HL-60 (cell line): ENCODE results near the gene ITPRIP.
A peak's percentile ranks its signal among the peaks of the same experiment; 100 is the strongest.

Experiments
- DNase-seq, 2 experiments: peaks; one replicate each; pipeline ENCODE4 v3.0.0-alpha.2; 2010 to 2020; ENCODE audit warnings: low read depth in 1 of 2, low spot score in 1 of 2
- H3K27ac ChIP-seq: fragments of 250-450 bp; sonication (Bioruptor Pico); replicated peaks from 2 replicates; pipeline ENCODE4 v1.5.1; 2020; ENCODE audit warnings: mild to moderate bottlenecking, moderate library complexity
- H3K27me3 ChIP-seq: fragments of 250-450 bp; sonication (Bioruptor Pico); 2 replicates; pipeline ENCODE4 v1.5.1; 2021; ENCODE audit warnings: mild to moderate bottlenecking, moderate library complexity; ENCODE audit not compliant: insufficient read depth, poor library complexity, severe bottlenecking
- H3K4me3 ChIP-seq: replicated peaks from 2 replicates; pipeline ENCODE4 v1.5.1; 2011; ENCODE audit warnings: mild to moderate bottlenecking, control low read depth, low read length; ENCODE audit not compliant: insufficient read depth
- GABPA ChIP-seq: IDR thresholded peaks from 2 replicates; pipeline ENCODE4 v1.6.1; 2012; ENCODE audit warnings: low read depth
- POLR2AphosphoS5 ChIP-seq: IDR thresholded peaks from 2 replicates; pipeline ENCODE4 v1.6.1; 2012; ENCODE audit warnings: low read depth
- SPI1 ChIP-seq: IDR thresholded peaks from 2 replicates; pipeline ENCODE4 v1.6.1; 2012; ENCODE audit warnings: low read depth, mild to moderate bottlenecking, borderline replicate concordance
- TF ChIP-seq, protein P1 (sequence below): IDR thresholded peaks from one replicate; pipeline ENCODE4 v1.5.1; 2011; ENCODE audit warnings: low read length, control low read depth, inconsistent platforms; ENCODE audit not compliant: insufficient read depth
- TF ChIP-seq, protein P2 (sequence below): IDR thresholded peaks from 2 replicates; pipeline ENCODE4 v1.6.1; 2012; ENCODE audit warnings: low read depth; ENCODE audit not compliant: insufficient replicate concordance

The ITPRIP gene

GRCh38 chr10:104273286-104273685 is 65.0 kb downstream of the ITPRIP start:
- Histone ChIP-seq H3K27me3 (no peaks in the 10 kb centered on the region), H3K4me3 (no peak overlapping the region), H3K27ac (no peak overlapping the region)
- TF ChIP-seq, protein P1, sequence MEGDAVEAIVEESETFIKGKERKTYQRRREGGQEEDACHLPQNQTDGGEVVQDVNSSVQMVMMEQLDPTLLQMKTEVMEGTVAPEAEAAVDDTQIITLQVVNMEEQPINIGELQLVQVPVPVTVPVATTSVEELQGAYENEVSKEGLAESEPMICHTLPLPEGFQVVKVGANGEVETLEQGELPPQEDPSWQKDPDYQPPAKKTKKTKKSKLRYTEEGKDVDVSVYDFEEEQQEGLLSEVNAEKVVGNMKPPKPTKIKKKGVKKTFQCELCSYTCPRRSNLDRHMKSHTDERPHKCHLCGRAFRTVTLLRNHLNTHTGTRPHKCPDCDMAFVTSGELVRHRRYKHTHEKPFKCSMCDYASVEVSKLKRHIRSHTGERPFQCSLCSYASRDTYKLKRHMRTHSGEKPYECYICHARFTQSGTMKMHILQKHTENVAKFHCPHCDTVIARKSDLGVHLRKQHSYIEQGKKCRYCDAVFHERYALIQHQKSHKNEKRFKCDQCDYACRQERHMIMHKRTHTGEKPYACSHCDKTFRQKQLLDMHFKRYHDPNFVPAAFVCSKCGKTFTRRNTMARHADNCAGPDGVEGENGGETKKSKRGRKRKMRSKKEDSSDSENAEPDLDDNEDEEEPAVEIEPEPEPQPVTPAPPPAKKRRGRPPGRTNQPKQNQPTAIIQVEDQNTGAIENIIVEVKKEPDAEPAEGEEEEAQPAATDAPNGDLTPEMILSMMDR, result no peak
- TF ChIP-seq SPI1 (no peak), POLR2AphosphoS5 (no peak)
- DNase-seq, result no peak

DNA sequence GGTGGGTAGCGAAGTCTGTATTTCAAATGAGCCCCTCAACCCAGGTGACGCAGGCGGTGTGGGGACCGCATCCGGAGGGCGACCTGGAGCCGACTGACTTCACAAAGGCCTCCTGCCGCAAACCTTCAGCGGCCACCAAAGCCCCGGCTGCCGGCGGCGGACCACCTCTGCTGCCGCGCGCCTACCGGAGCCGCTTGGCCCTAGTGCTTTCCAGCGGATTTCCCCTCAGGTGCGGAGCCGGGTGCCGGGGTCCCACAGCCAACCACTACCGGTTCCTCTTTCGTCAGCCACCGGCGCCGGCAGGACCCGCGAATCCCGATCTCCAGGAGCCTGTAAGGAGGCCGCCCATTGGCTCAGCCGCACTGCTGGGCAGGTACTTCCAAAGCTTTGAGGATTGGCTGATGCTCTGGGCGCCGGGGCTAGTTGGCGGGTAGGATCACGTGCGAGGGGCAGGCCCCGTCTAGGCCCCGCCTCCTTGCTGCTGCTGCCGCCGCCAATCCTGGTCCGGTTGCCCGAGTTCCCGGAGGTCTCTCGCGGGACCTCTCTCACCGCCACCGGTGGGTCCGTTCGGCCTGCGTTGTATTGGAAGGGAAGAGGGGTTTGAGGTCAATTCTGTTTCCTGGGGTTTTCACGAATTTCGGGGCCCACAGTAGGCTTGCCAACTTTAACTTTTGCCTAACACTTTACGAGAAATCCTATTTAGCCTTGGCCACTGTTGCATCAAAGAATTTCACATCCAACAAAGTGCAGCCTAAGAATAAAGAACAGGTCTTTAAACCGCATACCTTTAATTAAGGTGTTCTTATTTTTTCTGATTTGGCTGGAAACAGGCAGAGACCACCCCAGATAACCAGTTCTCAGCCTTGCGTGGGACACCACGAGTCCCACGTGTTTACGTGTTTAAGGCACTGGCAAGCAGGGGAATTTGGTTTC is 69.3 kb downstream of the ITPRIP start, which contains the start of gene GSTO2:
GSTO2 (plus strand) TSS at position 472 of the 933 bp plus-strand sequence. CDS start 5,732 bp downstream, outside the sequence.
- DNase-seq, result peak; percentile 96 to 100
- Histone ChIP-seq H3K27me3 (no peaks in the 10 kb centered on the region), H3K27ac (peak within 1 kb of the TSS; percentile 78), H3K4me3 (peak within 1 kb of the TSS; percentile 89)
- TF ChIP-seq, protein P2, sequence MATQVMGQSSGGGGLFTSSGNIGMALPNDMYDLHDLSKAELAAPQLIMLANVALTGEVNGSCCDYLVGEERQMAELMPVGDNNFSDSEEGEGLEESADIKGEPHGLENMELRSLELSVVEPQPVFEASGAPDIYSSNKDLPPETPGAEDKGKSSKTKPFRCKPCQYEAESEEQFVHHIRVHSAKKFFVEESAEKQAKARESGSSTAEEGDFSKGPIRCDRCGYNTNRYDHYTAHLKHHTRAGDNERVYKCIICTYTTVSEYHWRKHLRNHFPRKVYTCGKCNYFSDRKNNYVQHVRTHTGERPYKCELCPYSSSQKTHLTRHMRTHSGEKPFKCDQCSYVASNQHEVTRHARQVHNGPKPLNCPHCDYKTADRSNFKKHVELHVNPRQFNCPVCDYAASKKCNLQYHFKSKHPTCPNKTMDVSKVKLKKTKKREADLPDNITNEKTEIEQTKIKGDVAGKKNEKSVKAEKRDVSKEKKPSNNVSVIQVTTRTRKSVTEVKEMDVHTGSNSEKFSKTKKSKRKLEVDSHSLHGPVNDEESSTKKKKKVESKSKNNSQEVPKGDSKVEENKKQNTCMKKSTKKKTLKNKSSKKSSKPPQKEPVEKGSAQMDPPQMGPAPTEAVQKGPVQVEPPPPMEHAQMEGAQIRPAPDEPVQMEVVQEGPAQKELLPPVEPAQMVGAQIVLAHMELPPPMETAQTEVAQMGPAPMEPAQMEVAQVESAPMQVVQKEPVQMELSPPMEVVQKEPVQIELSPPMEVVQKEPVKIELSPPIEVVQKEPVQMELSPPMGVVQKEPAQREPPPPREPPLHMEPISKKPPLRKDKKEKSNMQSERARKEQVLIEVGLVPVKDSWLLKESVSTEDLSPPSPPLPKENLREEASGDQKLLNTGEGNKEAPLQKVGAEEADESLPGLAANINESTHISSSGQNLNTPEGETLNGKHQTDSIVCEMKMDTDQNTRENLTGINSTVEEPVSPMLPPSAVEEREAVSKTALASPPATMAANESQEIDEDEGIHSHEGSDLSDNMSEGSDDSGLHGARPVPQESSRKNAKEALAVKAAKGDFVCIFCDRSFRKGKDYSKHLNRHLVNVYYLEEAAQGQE, result peak; percentile 54
- TF ChIP-seq POLR2AphosphoS5 (peak; percentile 73), GABPA (peak; percentile 84), SPI1 (peak; percentile 71; the same call in 1 of the 2 replicates)
- TF ChIP-seq, protein P1, result no peak

DNA sequence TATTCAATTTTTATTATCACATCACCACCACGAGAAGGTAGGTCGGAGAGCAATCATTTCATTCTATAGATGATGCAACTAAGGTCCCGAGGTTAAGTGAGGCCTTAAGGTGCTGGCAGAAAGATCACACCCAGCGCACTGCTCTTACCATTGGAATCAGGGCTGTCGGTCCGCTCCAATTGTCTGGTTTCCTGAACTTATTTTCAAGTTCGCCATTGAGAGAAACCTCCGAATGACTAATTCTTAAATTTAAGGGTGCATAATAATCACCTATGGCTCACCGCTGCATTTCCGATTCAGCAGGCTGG is 69.9 kb downstream of the ITPRIP start:
- Histone ChIP-seq H3K4me3 (peak overlapping the region; percentile 89), H3K27me3 (no peaks in the 10 kb centered on the region), H3K27ac (peak overlapping the region; percentile 78)
- TF ChIP-seq GABPA (no peak), SPI1 (no peak), POLR2AphosphoS5 (no peak)
- TF ChIP-seq, protein P2, result no peak
- TF ChIP-seq, protein P1, result no peak
- no peak for DNase-seq
